Activated B cell treated with CpG ODN at 0.5 μM for 24 hours (primary cell): ENCODE measurements around the gene PPL. TPM values are rescaled to one million over a fixed set of nuclear protein-coding genes. Genes with fewer than 3 reads are reported as not detected.
"Not testable (repeated sequence)": the region's sequence is repeated elsewhere in the genome, so short reads cannot be mapped to it uniquely, and the experiment has no call there.

Source experiments
- ATAC-seq: fragments of 200-7000 bp; cut with Tn5 transposase; one replicate; pipeline ENCODE4 v1.10.0; 2021; ENCODE audit warnings: low read depth, mild to moderate bottlenecking, moderate library complexity
- CTCF ChIA-PET: fragments of 350-600 bp; sonication (Branson Sonifier 250); formaldehyde crosslinking; loops from one replicate; lab custom pipeline; 2021; ENCODE audit warnings: antibody characterized with exemption; lab: Charles Lee
- POLR2A ChIA-PET: fragments of 350-600 bp; sonication (Branson Sonifier 250); formaldehyde crosslinking; loops from one replicate; lab custom pipeline; 2021; ENCODE audit warnings: antibody characterized with exemption; lab: Charles Lee
- DNase-seq: peaks from one replicate; pipeline ENCODE4 v3.0.0; 2022
- H3K27ac Mint-ChIP-seq: one replicate; pipeline ENCODE4 v1.8.0; 2020; ENCODE audit warnings: mixed read lengths
- H3K27me3 Mint-ChIP-seq: one replicate; pipeline ENCODE4 v1.8.0; 2021; ENCODE audit warnings: mixed read lengths
- H3K36me3 Mint-ChIP-seq: one replicate; pipeline ENCODE4 v1.8.0; 2021; ENCODE audit warnings: low read depth, mixed read lengths
- H3K4me1 Mint-ChIP-seq: one replicate; pipeline ENCODE4 v1.8.0; 2021; ENCODE audit warnings: mixed read lengths
- H3K4me3 Mint-ChIP-seq: one replicate; pipeline ENCODE4 v1.8.0; 2020; ENCODE audit warnings: mild to moderate bottlenecking, mixed read lengths
- H3K9me3 Mint-ChIP-seq: one replicate; pipeline ENCODE4 v1.8.0; 2020; ENCODE audit warnings: mixed read lengths
- intact Hi-C: fragments of 100-400 bp; cut with micrococcal nuclease; formaldehyde crosslinking; loops from one replicate; pipeline ENCODE4 v1.15.1; 2024
- total RNA-seq: library from RNA; stranded (reverse); gene quantifications from 2 replicates; pipeline ENCODE4 v1.2.3, GENCODE V29; 2022
- TF ChIP-seq, protein P1 (sequence below): fragments of 200-600 bp; IDR thresholded peaks from one replicate; pipeline ENCODE4 v1.8.0; 2022; ENCODE audit warnings: antibody characterized with exemption, mild to moderate bottlenecking

PPL gene
- total RNA-seq, 1 donor from 2014 or later = 0.04 TPM

DNA sequence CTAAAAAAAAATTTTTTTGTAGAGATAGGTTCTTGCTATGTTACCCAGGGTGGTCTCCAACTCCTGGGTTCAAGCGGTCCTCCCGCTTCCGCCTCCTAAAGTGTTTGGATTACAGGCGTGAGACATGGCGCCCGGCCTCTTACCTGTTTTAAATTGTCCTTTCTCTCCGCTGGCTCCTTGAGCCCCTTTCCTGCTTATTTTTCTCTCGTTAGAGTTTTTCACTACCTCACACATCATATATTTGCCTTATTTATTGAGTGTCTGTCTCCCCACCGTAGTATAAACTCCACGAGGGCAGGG lies 20.4 kb upstream of the PPL start:
- H3K27ac Mint-ChIP-seq = no peak overlapping the region
- CTCF ChIA-PET = no interaction called here

DNA sequence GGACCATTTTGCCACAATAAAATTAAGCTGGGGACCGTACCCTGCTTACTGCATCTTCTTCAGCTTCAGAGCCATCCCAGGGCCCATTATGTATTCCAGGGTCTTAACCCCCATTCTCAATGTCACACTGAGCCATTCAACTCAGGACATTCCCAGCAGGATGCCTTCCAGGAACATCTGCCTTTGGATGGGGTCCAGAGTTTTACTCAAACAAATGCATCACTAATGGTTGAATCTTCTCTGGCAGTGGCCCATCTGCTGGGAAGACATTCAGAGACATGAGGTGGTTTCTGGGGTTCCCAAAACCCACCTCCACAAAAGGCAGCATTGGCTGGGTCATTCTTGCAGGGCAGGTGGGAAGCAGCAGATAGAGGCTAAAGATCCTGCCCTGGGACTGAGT lies 17.8 kb upstream of the PPL start:
- H3K4me1 Mint-ChIP-seq = peaks cover 13% of the 10 kb centered on the region
- H3K27ac Mint-ChIP-seq = no peak overlapping the region
- intact Hi-C loops = loop anchor here (5.0 kb wide), 3 partner anchors 138 to 647 kb away; partner anchors contain the start of gene CORO7
- H3K4me3 Mint-ChIP-seq = no peak overlapping the region
- peaks cover 40% of the 10 kb centered on the region for H3K27me3 Mint-ChIP-seq
- DNase-seq = no peak
- ChIA-PET CTCF (interaction anchor here (0.8 kb wide), 1 partner anchor 595 kb away, joined by 3 read pairs; no protein-coding TSS in a partner anchor), POLR2A (no interaction called here)
- H3K9me3 Mint-ChIP-seq = no peaks in the 10 kb centered on the region
- ATAC-seq = no peak
- no peaks in the 10 kb centered on the region for H3K36me3 Mint-ChIP-seq
- TF ChIP-seq, protein P1, sequence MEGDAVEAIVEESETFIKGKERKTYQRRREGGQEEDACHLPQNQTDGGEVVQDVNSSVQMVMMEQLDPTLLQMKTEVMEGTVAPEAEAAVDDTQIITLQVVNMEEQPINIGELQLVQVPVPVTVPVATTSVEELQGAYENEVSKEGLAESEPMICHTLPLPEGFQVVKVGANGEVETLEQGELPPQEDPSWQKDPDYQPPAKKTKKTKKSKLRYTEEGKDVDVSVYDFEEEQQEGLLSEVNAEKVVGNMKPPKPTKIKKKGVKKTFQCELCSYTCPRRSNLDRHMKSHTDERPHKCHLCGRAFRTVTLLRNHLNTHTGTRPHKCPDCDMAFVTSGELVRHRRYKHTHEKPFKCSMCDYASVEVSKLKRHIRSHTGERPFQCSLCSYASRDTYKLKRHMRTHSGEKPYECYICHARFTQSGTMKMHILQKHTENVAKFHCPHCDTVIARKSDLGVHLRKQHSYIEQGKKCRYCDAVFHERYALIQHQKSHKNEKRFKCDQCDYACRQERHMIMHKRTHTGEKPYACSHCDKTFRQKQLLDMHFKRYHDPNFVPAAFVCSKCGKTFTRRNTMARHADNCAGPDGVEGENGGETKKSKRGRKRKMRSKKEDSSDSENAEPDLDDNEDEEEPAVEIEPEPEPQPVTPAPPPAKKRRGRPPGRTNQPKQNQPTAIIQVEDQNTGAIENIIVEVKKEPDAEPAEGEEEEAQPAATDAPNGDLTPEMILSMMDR = no peak

More for the DNA sequence above, 20.4 kb upstream of the PPL start:
- DNase-seq = no peak
- POLR2A ChIA-PET = no interaction called here
- Mint-ChIP-seq H3K4me1 (peaks cover 13% of the 10 kb centered on the region), H3K9me3 (no peaks in the 10 kb centered on the region), H3K27me3 (peaks cover 52% of the 10 kb centered on the region), H3K36me3 (no peaks in the 10 kb centered on the region), H3K4me3 (peak overlapping the region; percentile 75)
- TF ChIP-seq, protein P1 = no peak
- ATAC-seq = no peak
- intact Hi-C loops = loop anchor here (2.0 to 5.0 kb wide), 6 partner anchors 111 to 650 kb away; partner anchors contain the start of genes CORO7, GLYR1, MGRN1 and UBN1

DNA sequence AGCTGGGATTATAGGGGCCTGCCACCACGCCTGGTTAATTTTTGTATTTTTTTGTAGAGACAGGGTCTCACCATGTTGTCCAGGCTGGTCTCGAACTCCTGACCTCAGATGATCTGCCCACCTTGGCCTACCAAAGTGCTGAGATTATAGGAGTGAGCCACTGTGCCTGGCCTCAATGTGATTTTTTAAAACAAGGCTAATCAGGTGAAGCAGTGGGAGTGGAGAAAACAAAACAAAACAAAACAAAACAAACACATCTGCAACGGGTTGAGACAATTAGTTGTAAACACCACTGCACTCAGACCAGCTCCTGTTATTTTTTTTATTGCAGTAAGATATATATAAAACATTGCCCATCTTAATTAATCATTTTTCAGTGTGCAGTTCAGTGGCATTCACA lies 14.6 kb upstream of the PPL start:
- H3K4me3 Mint-ChIP-seq, DNase-seq, intact Hi-C loops, H3K9me3 Mint-ChIP-seq, H3K27ac Mint-ChIP-seq, ATAC-seq, H3K36me3 Mint-ChIP-seq, POLR2A ChIA-PET, H3K4me1 Mint-ChIP-seq: not testable (repeated sequence)
- CTCF ChIA-PET = interaction anchor here (0.6 kb wide), 1 partner anchor 640 kb away, joined by 3 read pairs; no protein-coding TSS in a partner anchor
- peaks cover 31% of the 10 kb centered on the region for H3K27me3 Mint-ChIP-seq

DNA sequence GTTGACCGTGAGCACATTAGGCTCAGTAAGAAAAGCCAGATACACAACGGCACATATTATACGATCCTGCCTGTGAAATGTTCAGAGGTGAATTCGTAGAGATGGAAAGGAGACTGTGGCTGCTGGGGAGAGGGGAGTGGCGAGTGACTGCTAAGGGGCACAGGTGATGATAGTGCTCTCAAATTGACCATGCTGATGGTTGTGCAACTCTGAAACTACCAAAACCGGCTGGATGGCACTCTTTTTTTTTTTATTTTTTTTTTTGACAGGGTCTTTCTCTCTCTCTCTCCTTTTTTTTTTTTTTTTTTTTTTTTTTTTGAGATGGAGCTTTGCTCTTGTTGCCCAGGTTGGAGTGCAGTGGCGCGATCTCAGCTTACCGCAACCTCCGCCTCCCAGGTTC lies 13.0 kb upstream of the PPL start:
- intact Hi-C loops = no loop called here
- no peaks in the 10 kb centered on the region for H3K9me3 Mint-ChIP-seq
- no peak overlapping the region for H3K4me3 Mint-ChIP-seq
- ChIA-PET POLR2A (no interaction called here), CTCF (no interaction called here)
- H3K27ac Mint-ChIP-seq = no peak overlapping the region
- peaks cover 6% of the 10 kb centered on the region for H3K4me1 Mint-ChIP-seq
- peaks cover 29% of the 10 kb centered on the region for H3K27me3 Mint-ChIP-seq
- ATAC-seq (no peak), DNase-seq (no peak)
- H3K36me3 Mint-ChIP-seq = no peaks in the 10 kb centered on the region
- TF ChIP-seq, protein P1 = no peak

DNA sequence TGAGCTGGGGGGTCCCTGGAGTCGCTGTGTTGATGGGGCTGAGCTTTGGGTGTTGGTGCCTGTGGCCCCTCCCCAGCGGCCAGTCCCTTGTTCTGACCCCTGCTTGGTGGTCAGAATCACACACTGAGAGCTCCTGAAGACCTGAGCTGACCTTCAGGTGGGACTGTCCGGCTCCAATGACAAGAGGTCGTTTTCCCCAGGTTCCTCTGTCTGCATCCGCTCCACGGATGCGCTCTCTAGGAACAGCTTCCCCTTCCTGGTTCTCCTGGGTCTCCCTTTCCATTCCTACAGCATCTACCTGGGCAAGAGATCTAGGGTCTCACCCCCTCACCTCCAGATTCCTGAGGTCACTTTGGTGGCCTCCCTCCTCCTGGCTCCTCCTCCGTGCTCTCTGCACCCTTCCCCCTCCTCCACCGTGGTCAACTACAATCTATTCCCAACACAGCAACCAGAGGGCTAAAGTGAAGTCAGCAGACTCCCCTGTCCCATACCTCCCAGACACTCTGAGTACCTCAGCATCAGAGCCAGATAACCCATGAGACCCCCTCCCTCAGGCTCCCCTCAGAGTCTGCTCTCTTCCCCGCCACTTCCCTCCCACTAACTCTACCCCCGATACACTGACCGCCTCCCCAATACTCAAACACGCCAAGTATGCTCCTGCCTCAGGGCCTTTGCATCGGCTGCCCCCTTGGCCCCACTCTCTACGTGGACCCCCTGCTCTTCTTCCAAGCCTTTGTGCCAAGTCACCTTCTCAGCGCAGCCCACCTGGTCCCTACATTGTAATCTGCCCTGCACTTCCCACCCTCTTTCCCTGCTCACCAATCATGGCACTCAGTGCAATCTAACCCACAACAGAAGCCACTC lies 12.2 kb upstream of the PPL start:
- ATAC-seq (no peak), DNase-seq (no peak)

More for the DNA sequence above, 12.2 kb upstream of the PPL start:
- Mint-ChIP-seq H3K4me3 (no peak overlapping the region), H3K27ac (no peak overlapping the region), H3K9me3 (no peaks in the 10 kb centered on the region), H3K36me3 (no peaks in the 10 kb centered on the region), H3K27me3 (peaks cover 29% of the 10 kb centered on the region), H3K4me1 (peaks cover 6% of the 10 kb centered on the region)
- CTCF ChIA-PET = no interaction called here
- TF ChIP-seq, protein P1 = no peak
- POLR2A ChIA-PET = no interaction called here
- intact Hi-C loops = no loop called here
